Thoracic aorta (tissue), 2 donors: ENCODE measurements around the gene PIK3R3. TPM values are rescaled to one million over a fixed set of nuclear protein-coding genes. Genes with fewer than 3 reads are reported as not detected.

ENCODE experiments used
- ATAC-seq: fragments of 150-250 bp; one replicate; pipeline ENCODE4 v1.8.0; 2017; ENCODE audit warnings: low read depth; ENCODE audit not compliant: insufficient number of reproducible peaks, low FRiP score
- DNase-seq: peaks from one replicate; pipeline ENCODE4 v3.0.0-alpha.2; 2020; ENCODE audit warnings: low spot score
- H3K27ac ChIP-seq, 2 donors: fragments of 200-600 bp; sonication (generic); 1 replicate in 1 of 2; 2 replicates in 1 of 2; pipeline ENCODE4 v1.5.1; 2016; ENCODE audit warnings: mild to moderate bottlenecking in 2 of 2, moderate library complexity in 2 of 2
- H3K27me3 ChIP-seq: fragments of 200-600 bp; sonication (generic); replicated peaks from 2 replicates; pipeline ENCODE4 v1.6.0; 2016; ENCODE audit warnings: mild to moderate bottlenecking; ENCODE audit not compliant: insufficient read depth
- H3K36me3 ChIP-seq: fragments of 200-600 bp; sonication (generic); one replicate; pipeline ENCODE4 v1.5.1; 2016
- H3K4me1 ChIP-seq, 2 donors: fragments of 200-600 bp; sonication (generic); 1 replicate in 1 of 2; 2 replicates in 1 of 2; pipeline versions ENCODE4 v1.5.1 to v1.6.0; 2016; ENCODE audit warnings: low read depth in 2 of 2, mild to moderate bottlenecking in 1 of 2; ENCODE audit not compliant: control insufficient read depth in 1 of 2
- H3K4me3 ChIP-seq: fragments of 200-600 bp; sonication (generic); 2 replicates; pipeline ENCODE4 v1.5.1; 2016; ENCODE audit warnings: mild to moderate bottlenecking
- H3K9me3 ChIP-seq: fragments of 200-600 bp; sonication (generic); 2 replicates; pipeline ENCODE4 v1.5.1; 2016
- CTCF ChIP-seq: fragments of 200-600 bp; sonication (generic); IDR thresholded peaks from one replicate; pipeline ENCODE4 v1.5.1; 2019; ENCODE audit warnings: antibody characterized with exemption
- total RNA-seq, 2 donors: library from RNA; depleted of rRNA; stranded (reverse); fragments of >200 nt; gene quantifications; one replicate each; pipeline versions ENCODE4 v1.1.0 to v1.2.3, GENCODE V29; 2016

Gene PIK3R3
- total RNA-seq, 2 donors from 2014 or later: 9.5 to 30.1 TPM

- no peak for DNase-seq
Observed at GRCh38 chr1:46043458-46044017, 88.9 kb downstream of the PIK3R3 start.

GRCh38 chr1:46041974-46042373 lies 90.5 kb downstream of the PIK3R3 start:
- Histone ChIP-seq H3K27me3 (no peaks in the 10 kb centered on the region), H3K36me3 (no peaks in the 10 kb centered on the region), H3K4me3 (no peak overlapping the region), H3K9me3 (no peaks in the 10 kb centered on the region), H3K27ac (no peak overlapping the region), H3K4me1 (peaks cover 0 to under 1% of the 10 kb centered on the region in 2 donors)
- DNase-seq: no peak
- ATAC-seq: no peak
- no peak for TF ChIP-seq CTCF

More at GRCh38 chr1:46043458-46044017, 88.9 kb downstream of the PIK3R3 start:
- Histone ChIP-seq H3K4me1 (no peaks in the 10 kb centered on the region), H3K27ac (no peak overlapping the region), H3K9me3 (no peaks in the 10 kb centered on the region), H3K36me3 (no peaks in the 10 kb centered on the region), H3K27me3 (no peaks in the 10 kb centered on the region), H3K4me3 (no peak overlapping the region)
- no peak for ATAC-seq
- TF ChIP-seq CTCF: no peak

- Histone ChIP-seq H3K4me1 (peaks cover 0 to 3% of the 10 kb centered on the region in 2 donors), H3K27ac (no peak overlapping the region), H3K9me3 (no peaks in the 10 kb centered on the region), H3K36me3 (no peaks in the 10 kb centered on the region), H3K27me3 (no peaks in the 10 kb centered on the region), H3K4me3 (no peak overlapping the region)
- DNase-seq: no peak
- TF ChIP-seq CTCF: no peak
- no peak for ATAC-seq
Observed at GRCh38 chr1:46041551-46041950, 90.9 kb downstream of the PIK3R3 start.

GRCh38 chr1:46039571-46040052 lies 92.8 kb downstream of the PIK3R3 start:
- Histone ChIP-seq H3K4me3 (no peak overlapping the region), H3K36me3 (no peaks in the 10 kb centered on the region), H3K9me3 (no peaks in the 10 kb centered on the region), H3K27ac (no peak overlapping the region), H3K27me3 (no peaks in the 10 kb centered on the region), H3K4me1 (peaks cover 0 to 3% of the 10 kb centered on the region in 2 donors)
- no peak for DNase-seq
- TF ChIP-seq CTCF: no peak
- ATAC-seq: no peak

- ATAC-seq (no peak), DNase-seq (peak; percentile 48)
- Histone ChIP-seq H3K36me3 (peaks cover 6% of the 10 kb centered on the region), H3K4me3 (no peak overlapping the region), H3K4me1 (peaks cover 0 to 3% of the 10 kb centered on the region in 2 donors), H3K27ac (no peak overlapping the region), H3K27me3 (no peaks in the 10 kb centered on the region), H3K9me3 (no peaks in the 10 kb centered on the region)
- peak; percentile 97 for TF ChIP-seq CTCF
Observed at GRCh38 chr1:46036894-46037839, 95.3 kb downstream of the PIK3R3 start.
